Measurements from ENCODE around the gene NTMT2.

GRCh38 chr1:170176772-170177171 is 31.0 kb downstream of the NTMT2 start:
- TF ChIP-seq CTCF (IDR thresholded peaks at IDR 0.05; ENCODE audit: low read depth, low read length) (no peak), EZH2phosphoT487 (IDR thresholded peaks at IDR 0.05; ENCODE audit: low read depth) (no peak)

Measured in OCI-LY3 (cell line).